ENCODE measurements around the gene RNASE7.

Gene RNASE7

GRCh38 chr14:21050597-21050996 is 8.4 kb downstream of the RNASE7 start:
- TF ChIP-seq, protein P1, sequence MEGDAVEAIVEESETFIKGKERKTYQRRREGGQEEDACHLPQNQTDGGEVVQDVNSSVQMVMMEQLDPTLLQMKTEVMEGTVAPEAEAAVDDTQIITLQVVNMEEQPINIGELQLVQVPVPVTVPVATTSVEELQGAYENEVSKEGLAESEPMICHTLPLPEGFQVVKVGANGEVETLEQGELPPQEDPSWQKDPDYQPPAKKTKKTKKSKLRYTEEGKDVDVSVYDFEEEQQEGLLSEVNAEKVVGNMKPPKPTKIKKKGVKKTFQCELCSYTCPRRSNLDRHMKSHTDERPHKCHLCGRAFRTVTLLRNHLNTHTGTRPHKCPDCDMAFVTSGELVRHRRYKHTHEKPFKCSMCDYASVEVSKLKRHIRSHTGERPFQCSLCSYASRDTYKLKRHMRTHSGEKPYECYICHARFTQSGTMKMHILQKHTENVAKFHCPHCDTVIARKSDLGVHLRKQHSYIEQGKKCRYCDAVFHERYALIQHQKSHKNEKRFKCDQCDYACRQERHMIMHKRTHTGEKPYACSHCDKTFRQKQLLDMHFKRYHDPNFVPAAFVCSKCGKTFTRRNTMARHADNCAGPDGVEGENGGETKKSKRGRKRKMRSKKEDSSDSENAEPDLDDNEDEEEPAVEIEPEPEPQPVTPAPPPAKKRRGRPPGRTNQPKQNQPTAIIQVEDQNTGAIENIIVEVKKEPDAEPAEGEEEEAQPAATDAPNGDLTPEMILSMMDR (IDR thresholded peaks at IDR 0.05; ENCODE audit: control insufficient read depth, insufficient read depth, low read depth, low read length, missing control alignments) = no peak
- H3K4me3 ChIP-seq (ENCODE audit: control insufficient read depth, low read depth, low read length) = no peak overlapping the region
- DNase-seq (ENCODE audit: low read depth) = no peak

DNA sequence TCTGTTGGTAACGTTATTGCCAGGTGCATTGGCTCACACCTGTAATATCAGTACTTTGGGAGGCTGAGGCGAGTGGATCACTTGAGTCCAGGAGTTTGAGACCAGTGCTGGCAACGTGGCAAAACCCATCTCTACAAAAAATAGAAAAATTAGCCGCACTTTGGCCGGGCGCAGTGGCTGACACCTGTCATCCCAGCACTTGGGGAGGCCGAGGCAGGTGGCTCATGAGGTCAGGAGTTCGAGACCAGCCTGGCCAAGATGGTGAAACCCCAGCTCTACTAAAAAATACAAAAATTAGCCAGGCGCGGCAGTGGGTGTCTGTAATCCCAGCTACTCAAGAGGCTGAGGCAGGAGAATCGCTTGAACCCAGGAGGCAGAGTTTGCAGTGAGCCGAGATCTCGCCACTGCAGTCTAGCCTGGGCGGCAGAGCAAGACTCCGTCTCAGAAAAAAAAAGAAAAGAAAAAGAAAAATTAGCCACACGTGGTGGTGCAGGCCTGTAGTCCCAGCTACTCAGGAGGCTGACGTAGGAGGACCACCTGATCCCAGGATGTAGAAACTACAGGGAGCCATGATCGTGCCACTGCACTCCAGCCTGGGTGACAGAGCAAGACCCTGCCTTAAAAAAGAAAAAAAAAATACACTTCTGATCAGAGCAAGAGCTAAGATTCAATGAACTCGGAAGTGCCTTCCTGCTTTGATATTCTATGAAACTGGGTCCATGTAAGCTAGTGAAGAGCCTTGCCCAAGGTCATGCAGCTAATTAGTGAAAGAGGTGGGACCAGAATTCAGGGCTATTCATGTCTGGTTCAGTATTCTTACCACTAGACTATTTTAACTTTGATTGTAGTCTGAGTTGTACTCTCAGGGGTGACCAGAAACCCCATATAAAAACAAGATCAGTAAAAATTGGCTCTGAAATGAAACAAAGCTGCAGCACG is 11.3 kb downstream of the RNASE7 start:
- no peak overlapping the region for H3K4me3 ChIP-seq (ENCODE audit: control insufficient read depth, low read depth, low read length)
- DNase-seq (ENCODE audit: low read depth) = no peak
- TF ChIP-seq, protein P1 (IDR thresholded peaks at IDR 0.05; ENCODE audit: control insufficient read depth, insufficient read depth, low read depth, low read length, missing control alignments) = no peak

GRCh38 chr14:21054123-21054767 is 12.1 kb downstream of the RNASE7 start:
- H3K4me3 ChIP-seq (ENCODE audit: control insufficient read depth, low read depth, low read length) = no peak overlapping the region
- TF ChIP-seq, protein P1 (IDR thresholded peaks at IDR 0.05; ENCODE audit: control insufficient read depth, insufficient read depth, low read depth, low read length, missing control alignments) = no peak
- no peak for DNase-seq (ENCODE audit: low read depth)

- TF ChIP-seq, protein P1 (IDR thresholded peaks at IDR 0.05; ENCODE audit: control insufficient read depth, insufficient read depth, low read depth, low read length, missing control alignments) = no peak
- DNase-seq (ENCODE audit: low read depth) = no peak
- H3K4me3 ChIP-seq (ENCODE audit: control insufficient read depth, low read depth, low read length) = no peak overlapping the region
These were observed 12.6 kb downstream of the RNASE7 start for GRCh38 chr14:21054768-21055145.

- DNase-seq (ENCODE audit: low read depth) = no peak
- TF ChIP-seq, protein P1 (IDR thresholded peaks at IDR 0.05; ENCODE audit: control insufficient read depth, insufficient read depth, low read depth, low read length, missing control alignments) = no peak
- H3K4me3 ChIP-seq (ENCODE audit: control insufficient read depth, low read depth, low read length) = no peak overlapping the region
These were observed 13.4 kb downstream of the RNASE7 start for GRCh38 chr14:21055432-21056117.

DNA sequence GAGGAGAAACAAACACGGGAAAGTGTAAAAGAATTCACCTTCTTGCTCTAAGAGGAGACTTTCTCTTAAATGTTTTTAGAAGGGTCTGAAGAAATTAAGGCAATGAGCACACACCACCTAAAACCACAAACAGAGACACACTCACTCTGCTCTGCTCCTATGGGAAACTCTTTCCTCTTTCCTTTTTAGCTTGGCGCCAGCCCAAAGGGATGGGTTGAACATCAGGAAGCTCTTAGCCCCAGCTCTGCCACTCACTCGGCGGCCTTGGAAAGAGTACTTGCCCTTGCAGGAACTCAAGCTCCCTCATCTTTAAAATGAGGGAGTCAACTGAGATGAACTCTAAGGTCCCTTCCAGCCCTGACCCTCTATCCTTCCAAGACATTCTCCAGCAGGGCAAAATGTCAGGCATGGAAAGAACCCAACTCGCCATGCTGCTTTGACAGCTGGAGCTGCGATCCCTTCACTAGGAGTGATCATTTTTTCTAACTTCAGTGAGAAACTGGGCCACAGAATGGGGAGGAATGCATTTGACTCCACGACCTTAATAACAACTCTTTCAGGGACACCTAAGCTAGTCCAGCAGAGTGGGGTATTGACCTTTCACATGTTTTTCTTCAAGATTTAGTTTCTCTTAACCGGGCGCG is 14.5 kb downstream of the RNASE7 start:
- TF ChIP-seq, protein P1 (IDR thresholded peaks at IDR 0.05; ENCODE audit: control insufficient read depth, insufficient read depth, low read depth, low read length, missing control alignments) = no peak
- no peak for DNase-seq (ENCODE audit: low read depth)

More for the DNA sequence above, 14.5 kb downstream of the RNASE7 start:
- no peak overlapping the region for H3K4me3 ChIP-seq (ENCODE audit: control insufficient read depth, low read depth, low read length)

All from AG09309 (cell line).